Fibroblast of lung (primary cell): ENCODE data around the gene ZNF296. TPM values are rescaled to one million over a fixed set of nuclear protein-coding genes. Genes with fewer than 3 reads are reported as not detected.
"Not testable (repeated sequence)": the region's sequence is repeated elsewhere in the genome, so short reads cannot be mapped to it uniquely, and the experiment has no call there.

Experiments used
- DNase-seq, 2 donors: peaks; one replicate each; pipeline versions ENCODE4 v3.0.0 to v3.0.0-alpha.2; 2010; ENCODE audit warnings: low read depth in 2 of 2
- H2AFZ ChIP-seq: 2 replicates; pipeline ENCODE4 v1.5.1; 2012; ENCODE audit warnings: low read length, control low read depth, inconsistent platforms
- H3K27ac ChIP-seq: 2 replicates; pipeline ENCODE4 v1.5.1; 2011; ENCODE audit warnings: low read length, control low read depth; ENCODE audit not compliant: insufficient read depth
- H3K27me3 ChIP-seq: 2 replicates; pipeline ENCODE4 v1.5.1; 2011; ENCODE audit warnings: mild to moderate bottlenecking, low read length; ENCODE audit not compliant: control insufficient read depth, insufficient read depth
- H3K36me3 ChIP-seq: 2 replicates; pipeline ENCODE4 v1.5.1; 2011; ENCODE audit warnings: low read length; ENCODE audit not compliant: control insufficient read depth, insufficient read depth
- H3K4me1 ChIP-seq: 2 replicates; pipeline ENCODE4 v1.5.1; 2011; ENCODE audit warnings: low read length; ENCODE audit not compliant: control insufficient read depth, insufficient read depth; ENCODE audit errors: extremely low read depth
- H3K4me2 ChIP-seq: 2 replicates; pipeline ENCODE4 v1.5.1; 2011; ENCODE audit warnings: low read length, control low read depth; ENCODE audit not compliant: insufficient read depth; ENCODE audit errors: extremely low read depth
- H3K4me3 ChIP-seq, 4 experiments: fragments of 200-600 bp in 1 of 4; sonication (generic) in 1 of 4; replicated peaks in 1 of 4; 2 replicates each; pipeline ENCODE4 v1.5.1; 2011 to 2016; ENCODE audit warnings: low read length in 4 of 4, low read depth in 3 of 4, mild to moderate bottlenecking in 3 of 4, control low read depth in 2 of 4, inconsistent platforms in 1 of 4, mixed read lengths in 1 of 4; ENCODE audit not compliant: insufficient read depth in 1 of 4; ENCODE audit errors: control extremely low read depth in 1 of 4
- H3K79me2 ChIP-seq: 2 replicates; pipeline ENCODE4 v1.5.1; 2012; ENCODE audit warnings: mild to moderate bottlenecking, low read length, inconsistent platforms; ENCODE audit not compliant: control insufficient read depth, insufficient read depth
- H3K9ac ChIP-seq: 2 replicates; pipeline ENCODE4 v1.5.1; 2011; ENCODE audit warnings: mild to moderate bottlenecking, low read length, control low read depth; ENCODE audit not compliant: insufficient read depth
- H3K9me3 ChIP-seq: 2 replicates; pipeline ENCODE4 v1.5.1; 2012; ENCODE audit warnings: low read depth, low read length; ENCODE audit not compliant: control insufficient read depth, insufficient read depth
- H4K20me1 ChIP-seq: 2 replicates; pipeline ENCODE4 v1.5.1; 2011; ENCODE audit warnings: low read length; ENCODE audit not compliant: control insufficient read depth, insufficient read depth; ENCODE audit errors: extremely low read depth
- CTCF ChIP-seq, 2 donors: IDR thresholded peaks in 1 of 2; conservative IDR thresholded peaks in 1 of 2; 1 replicate in 1 of 2; 2 replicates in 1 of 2; pipeline ENCODE4 v1.5.1; 2011 to 2012; ENCODE audit warnings: low read length in 2 of 2, control low read depth in 1 of 2, inconsistent platforms in 1 of 2, low read depth in 1 of 2, mild to moderate bottlenecking in 1 of 2
- EZH2 ChIP-seq: IDR thresholded peaks from 2 replicates; pipeline ENCODE4 v1.5.1; 2012; ENCODE audit warnings: low read length, control low read depth, mild to moderate bottlenecking; ENCODE audit errors: missing control alignments
- polyA plus RNA-seq, 2 donors: library from polyadenylated mRNA; depleted of rRNA in 1 of 2; stranded (reverse) in 1 of 2; unstranded in 1 of 2; fragments of >200 nt; gene quantifications; 2 replicates each; pipeline ENCODE4 v1.2.1, GENCODE V29; 2011 to 2012; ENCODE audit warnings: missing spikeins in 1 of 2
- total RNA-seq: library from RNA; depleted of rRNA; stranded (reverse); fragments of >200 nt; gene quantifications from 2 replicates; pipeline ENCODE4 v1.2.1, GENCODE V29; 2014

ZNF296 gene
- total and polyA plus RNA-seq, 2 donors (not counting 1 experiment from before 2014, with no cell fraction given), result 0.03 TPM; not detected in 1

DNA sequence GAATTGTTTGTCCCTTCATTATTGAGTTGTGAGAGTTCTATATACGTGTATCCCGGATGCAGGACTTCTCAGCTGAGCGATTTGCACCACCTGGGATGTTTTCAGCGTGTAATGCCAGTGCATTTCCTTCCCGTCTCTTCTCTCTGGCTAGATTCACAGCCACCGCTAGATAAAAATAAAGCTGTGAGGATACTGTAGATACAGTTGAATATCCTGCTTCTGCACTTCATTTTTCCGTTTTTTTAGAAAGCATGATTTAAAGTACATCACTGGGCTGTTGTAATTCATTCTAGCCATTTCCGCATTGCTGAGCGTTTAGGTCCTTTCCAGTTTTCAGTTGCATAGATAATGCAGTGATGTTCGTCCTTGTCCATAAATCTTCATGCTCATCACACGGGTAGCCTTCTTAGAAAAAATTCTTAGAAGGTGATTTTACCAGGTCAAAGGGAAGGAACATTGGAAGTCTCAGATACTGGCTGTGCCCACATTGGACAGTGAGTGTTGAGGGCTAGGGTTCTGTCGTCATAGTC is 31.4 kb upstream of the ZNF296 start:
- no peak overlapping the region for H2AFZ ChIP-seq
- no peaks in the 10 kb centered on the region for H3K36me3 ChIP-seq
- H4K20me1 ChIP-seq, result no peaks in the 10 kb centered on the region
- TF ChIP-seq CTCF (conservative IDR thresholded peaks at IDR 0.05 in 1 of 2, IDR thresholded peaks at IDR 0.05 in 1 of 2; ENCODE audit: low read depth in 1 of 2, low read length in 2 of 2), result no peak
- no peak for TF ChIP-seq EZH2
- H3K27me3 ChIP-seq, result no peaks in the 10 kb centered on the region
- H3K79me2 ChIP-seq, result peaks cover 79% of the 10 kb centered on the region
- no peak for DNase-seq
- no peak overlapping the region for H3K9ac ChIP-seq
- H3K27ac ChIP-seq, result no peak overlapping the region
- H3K4me1 ChIP-seq, result peaks cover 7% of the 10 kb centered on the region
- no peak overlapping the region for H3K4me3 ChIP-seq
- no peak overlapping the region for H3K4me2 ChIP-seq
- H3K9me3 ChIP-seq, result no peaks in the 10 kb centered on the region

DNA sequence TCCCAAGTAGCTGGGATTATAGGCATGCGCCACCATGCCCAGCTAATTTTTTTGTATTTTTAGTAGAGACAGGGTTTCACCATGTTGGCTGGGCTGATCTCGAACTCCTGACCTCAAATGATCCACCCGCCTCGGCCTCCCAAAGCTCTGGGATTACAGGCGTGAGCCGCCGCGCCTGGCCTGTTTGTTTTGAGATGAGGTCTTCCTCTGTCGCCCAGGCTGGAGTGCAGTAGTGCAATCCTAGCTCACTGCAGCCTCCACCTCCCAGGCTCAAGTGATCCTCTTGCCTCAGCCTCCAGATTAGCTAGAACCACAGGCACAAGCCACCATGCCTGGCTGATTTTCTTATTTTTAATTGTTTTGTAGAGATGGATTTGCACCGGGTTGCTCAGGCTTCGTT is 30.1 kb upstream of the ZNF296 start:
- H3K36me3 ChIP-seq, H3K27me3 ChIP-seq, DNase-seq, H3K9me3 ChIP-seq, H3K4me2 ChIP-seq, H3K9ac ChIP-seq, H4K20me1 ChIP-seq, H3K27ac ChIP-seq, H2AFZ ChIP-seq, H3K4me3 ChIP-seq: not testable (repeated sequence)
- Histone ChIP-seq H3K4me1 (peaks cover 12% of the 10 kb centered on the region), H3K79me2 (peaks cover 82% of the 10 kb centered on the region)

- Histone ChIP-seq H3K4me3 (no peak overlapping the region), H3K27me3 (no peaks in the 10 kb centered on the region), H3K79me2 (peaks cover 87% of the 10 kb centered on the region), H3K9me3 (no peaks in the 10 kb centered on the region), H3K4me1 (peaks cover 18% of the 10 kb centered on the region), H3K4me2 (no peak overlapping the region), H3K36me3 (no peaks in the 10 kb centered on the region), H3K27ac (no peak overlapping the region), H4K20me1 (no peaks in the 10 kb centered on the region), H3K9ac (no peak overlapping the region), H2AFZ (no peak overlapping the region)
- no peak for DNase-seq
- TF ChIP-seq EZH2 (no peak), CTCF (conservative IDR thresholded peaks at IDR 0.05 in 1 of 2, IDR thresholded peaks at IDR 0.05 in 1 of 2; ENCODE audit: low read depth in 1 of 2, low read length in 2 of 2) (no peak)
Observed at GRCh38 chr19:45104658-45105349, 28.5 kb upstream of the ZNF296 start.
